K562 (cell line): ENCODE measurements around the gene DSP. TPM values are rescaled to one million over a fixed set of nuclear protein-coding genes. Genes with fewer than 3 reads are reported as not detected.
A peak's percentile ranks its signal among the peaks of the same experiment; 100 is the strongest.

Experiments
- ARHGAP35 ChIP-seq: fragments of 450-650 bp; IDR thresholded peaks from 2 replicates; pipeline ENCODE4 v1.6.1; 2018; ENCODE audit not compliant: partially characterized antibody
- CHAMP1 ChIP-seq: fragments of 450-650 bp; IDR thresholded peaks from 2 replicates; pipeline ENCODE4 v1.6.1; 2016; ENCODE audit warnings: mild to moderate bottlenecking
- DIDO1 ChIP-seq: fragments of 450-650 bp; IDR thresholded peaks from 2 replicates; pipeline ENCODE4 v1.6.1; 2016; ENCODE audit warnings: low read depth, missing biosample characterization, missing genetic modification characterization
- DLX4 ChIP-seq: fragments of 250-450 bp; sonication (Bioruptor Pico); IDR thresholded peaks from 2 replicates; pipeline ENCODE4 v1.6.1; 2021; ENCODE audit warnings: mild to moderate bottlenecking
- HDAC1 ChIP-seq, 2 experiments: fragments of 450-650 bp; IDR thresholded peaks; 2 replicates each; pipeline ENCODE4 v1.6.1; 2016 to 2017; ENCODE audit warnings: inconsistent platforms in 1 of 2, mild to moderate bottlenecking in 1 of 2, moderate library complexity in 1 of 2
- HNRNPH1 ChIP-seq: fragments of 200-400 bp; formaldehyde crosslinking; optimal IDR thresholded peaks from 2 replicates; pipeline ENCODE3; 2017; ENCODE audit warnings: low read depth, mild to moderate bottlenecking, low read length, moderate library complexity
- MIER1 ChIP-seq: fragments of 450-650 bp; IDR thresholded peaks from 2 replicates; pipeline ENCODE4 v1.6.1; 2016; ENCODE audit warnings: antibody characterized with exemption, mild to moderate bottlenecking, low read depth
- NCOR1 ChIP-seq: fragments of 450-650 bp; IDR thresholded peaks from 2 replicates; pipeline ENCODE4 v1.6.1; 2016; ENCODE audit warnings: mild to moderate bottlenecking, moderate library complexity
- SMAD2 ChIP-seq: fragments of 150-350 bp; IDR thresholded peaks from 2 replicates; pipeline ENCODE4 v1.6.1; 2014; ENCODE audit warnings: low read depth, mild to moderate bottlenecking, low read length
- U2AF2 ChIP-seq: fragments of 200-400 bp; formaldehyde crosslinking; optimal IDR thresholded peaks from 2 replicates; pipeline ENCODE3; 2017; ENCODE audit warnings: low read depth, mild to moderate bottlenecking, low read length
- ZFP30 ChIP-seq: fragments of 250-450 bp; sonication (Bioruptor Pico); IDR thresholded peaks from 2 replicates; pipeline ENCODE4 v1.8.0; 2022; ENCODE audit warnings: moderate library complexity, mild to moderate bottlenecking, inconsistent platforms, borderline replicate concordance
- ZFPM2 ChIP-seq: fragments of 250-450 bp; sonication (Bioruptor Pico); IDR thresholded peaks from 2 replicates; pipeline ENCODE4 v1.5.1; 2022; ENCODE audit warnings: mild to moderate bottlenecking
- ZKSCAN3 ChIP-seq: fragments of 250-450 bp; sonication (Bioruptor Pico); IDR thresholded peaks from 2 replicates; pipeline ENCODE4 v1.4.0; 2020
- ZNF311 ChIP-seq: fragments of 250-450 bp; sonication (Bioruptor Pico); IDR thresholded peaks from 2 replicates; pipeline ENCODE4 v1.4.0; 2020; ENCODE audit warnings: mild to moderate bottlenecking, moderate library complexity
- ZNF395 ChIP-seq: fragments of 200-800 bp; sonication (Bioruptor generic); IDR thresholded peaks from 2 replicates; pipeline ENCODE4 v1.6.1; 2017; ENCODE audit warnings: missing genetic modification characterization, missing compliant biosample characterization
- ZNF431 ChIP-seq: sonication (generic); formaldehyde crosslinking; IDR thresholded peaks from 2 replicates; pipeline ENCODE4 v1.8.0; 2022; ENCODE audit warnings: mild to moderate bottlenecking, missing genetic modification reagents
- ZNF644 ChIP-seq: fragments of 200-800 bp; sonication (Bioruptor generic); IDR thresholded peaks from 2 replicates; pipeline ENCODE4 v1.6.1; 2016; ENCODE audit warnings: low read depth, missing genetic modification characterization, missing compliant biosample characterization
- polyA plus RNA-seq, 8 experiments: library from polyadenylated mRNA; depleted of rRNA in 4 of 8; stranded (reverse) in 5 of 8; unstranded in 3 of 8; fragments of >200 nt; fragmentation: Nextera tagmentation in 2 of 8; fragmentation: Illumina TruSeq in 1 of 8; extraction: Ambion mirVana in 2 of 8; extraction: Trizol in 1 of 8; gene quantifications; 2 replicates each; pipeline versions ENCODE4 v1.2.1 to v1.2.3, GENCODE V29; 2011 to 2014; ENCODE audit warnings: inconsistent platforms in 1 of 8, missing spikeins in 1 of 8
- total RNA-seq, 7 experiments: library from RNA; depleted of rRNA in 6 of 7; stranded (reverse); fragments of >200 nt in 6 of 7; fragmentation: Illumina TruSeq in 2 of 7; extraction: Trizol in 2 of 7; gene quantifications; 2 replicates each; pipeline versions ENCODE4 v1.2.1 to v1.2.3, GENCODE V29; 2011 to 2021; ENCODE audit warnings: low replicate concordance in 1 of 7
- TF ChIP-seq, protein P1 (sequence below): fragments of 450-650 bp; formaldehyde crosslinking; IDR thresholded peaks from 2 replicates; pipeline ENCODE4 v1.4.0; 2022; ENCODE audit warnings: mild to moderate bottlenecking, moderate library complexity
- TF ChIP-seq, protein P2 (sequence below): IDR thresholded peaks from 2 replicates; pipeline ENCODE4 v1.6.1; 2014; ENCODE audit warnings: antibody characterized with exemption

Gene DSP
- total and polyA plus RNA-seq, 9 of the 15 experiments (the other 6 are each of a cell fraction or from before 2014, with no cell fraction given) = under 0.01 to 0.24 (median 0.03) TPM; not detected in 2

GRCh38 chr6:7589949-7590917 is 48.8 kb downstream of the DSP start, which contains the start of gene SNRNP48 (continued):
- TF ChIP-seq DLX4 (CRISPR knock-in tag) (no peak), NCOR1 (no peak), DIDO1 (0 out of 2 replicates have a peak, but pooled peaks have one; percentile 47), ZFP30 (CRISPR knock-in tag) (no peak), ZFPM2 (CRISPR knock-in tag) (no peak), HNRNPH1 (no peak), ZNF431 (CRISPR knock-in tag) (no peak), ZNF395 (CRISPR knock-in tag) (no peak), ZNF644 (tag) (no peak), ARHGAP35 (no peak), MIER1 (no peak), HDAC1 (IDR thresholded peaks at IDR 0.05) (peak in 1 of 2 experiments; percentile 82; a peak in 2 of 4 replicates), U2AF2 (no peak), ZNF311 (no peak), CHAMP1 (no peak), ZKSCAN3 (CRISPR knock-in tag) (no peak), SMAD2 (no peak)
- TF ChIP-seq, protein P1, sequence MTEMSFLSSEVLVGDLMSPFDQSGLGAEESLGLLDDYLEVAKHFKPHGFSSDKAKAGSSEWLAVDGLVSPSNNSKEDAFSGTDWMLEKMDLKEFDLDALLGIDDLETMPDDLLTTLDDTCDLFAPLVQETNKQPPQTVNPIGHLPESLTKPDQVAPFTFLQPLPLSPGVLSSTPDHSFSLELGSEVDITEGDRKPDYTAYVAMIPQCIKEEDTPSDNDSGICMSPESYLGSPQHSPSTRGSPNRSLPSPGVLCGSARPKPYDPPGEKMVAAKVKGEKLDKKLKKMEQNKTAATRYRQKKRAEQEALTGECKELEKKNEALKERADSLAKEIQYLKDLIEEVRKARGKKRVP (CRISPR knock-in tag) = no peak
- TF ChIP-seq, protein P2, sequence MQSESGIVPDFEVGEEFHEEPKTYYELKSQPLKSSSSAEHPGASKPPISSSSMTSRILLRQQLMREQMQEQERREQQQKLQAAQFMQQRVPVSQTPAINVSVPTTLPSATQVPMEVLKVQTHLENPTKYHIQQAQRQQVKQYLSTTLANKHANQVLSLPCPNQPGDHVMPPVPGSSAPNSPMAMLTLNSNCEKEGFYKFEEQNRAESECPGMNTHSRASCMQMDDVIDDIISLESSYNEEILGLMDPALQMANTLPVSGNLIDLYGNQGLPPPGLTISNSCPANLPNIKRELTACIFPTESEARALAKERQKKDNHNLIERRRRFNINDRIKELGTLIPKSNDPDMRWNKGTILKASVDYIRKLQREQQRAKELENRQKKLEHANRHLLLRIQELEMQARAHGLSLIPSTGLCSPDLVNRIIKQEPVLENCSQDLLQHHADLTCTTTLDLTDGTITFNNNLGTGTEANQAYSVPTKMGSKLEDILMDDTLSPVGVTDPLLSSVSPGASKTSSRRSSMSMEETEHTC = no peak
